Panc1 (cell line): Measurements from ENCODE around the gene FAM184B.

ENCODE experiments used
- POLR2AphosphoS5 ChIP-seq: IDR thresholded peaks from 2 replicates; pipeline ENCODE4 v1.6.1; 2012; ENCODE audit warnings: mild to moderate bottlenecking, low read depth, low read length, moderate library complexity
- TF ChIP-seq, protein P1 (sequence below): fragments of 450-650 bp; IDR thresholded peaks from 2 replicates; pipeline ENCODE4 v1.5.1; 2017; ENCODE audit warnings: mild to moderate bottlenecking

DNA sequence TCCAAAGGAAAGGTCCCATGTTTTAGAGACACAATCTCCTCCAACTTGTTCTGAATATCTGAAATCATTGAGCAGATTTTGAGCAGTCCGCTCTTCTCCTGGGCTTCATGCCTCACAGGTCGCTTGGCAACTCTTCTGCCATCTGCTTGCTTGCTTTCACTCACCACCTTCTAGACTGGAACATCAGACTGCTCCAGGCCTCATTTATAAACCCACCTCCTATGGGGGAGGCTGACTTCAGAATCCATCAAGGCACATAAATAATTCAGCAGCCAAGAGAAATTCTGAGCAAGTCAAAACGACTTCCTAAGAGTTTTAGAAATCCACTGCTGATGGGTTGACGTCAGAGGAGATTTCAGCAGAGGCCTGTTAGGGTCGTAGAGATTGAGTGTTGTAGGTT is 64.1 kb downstream of the FAM184B start:
- TF ChIP-seq, protein P1, sequence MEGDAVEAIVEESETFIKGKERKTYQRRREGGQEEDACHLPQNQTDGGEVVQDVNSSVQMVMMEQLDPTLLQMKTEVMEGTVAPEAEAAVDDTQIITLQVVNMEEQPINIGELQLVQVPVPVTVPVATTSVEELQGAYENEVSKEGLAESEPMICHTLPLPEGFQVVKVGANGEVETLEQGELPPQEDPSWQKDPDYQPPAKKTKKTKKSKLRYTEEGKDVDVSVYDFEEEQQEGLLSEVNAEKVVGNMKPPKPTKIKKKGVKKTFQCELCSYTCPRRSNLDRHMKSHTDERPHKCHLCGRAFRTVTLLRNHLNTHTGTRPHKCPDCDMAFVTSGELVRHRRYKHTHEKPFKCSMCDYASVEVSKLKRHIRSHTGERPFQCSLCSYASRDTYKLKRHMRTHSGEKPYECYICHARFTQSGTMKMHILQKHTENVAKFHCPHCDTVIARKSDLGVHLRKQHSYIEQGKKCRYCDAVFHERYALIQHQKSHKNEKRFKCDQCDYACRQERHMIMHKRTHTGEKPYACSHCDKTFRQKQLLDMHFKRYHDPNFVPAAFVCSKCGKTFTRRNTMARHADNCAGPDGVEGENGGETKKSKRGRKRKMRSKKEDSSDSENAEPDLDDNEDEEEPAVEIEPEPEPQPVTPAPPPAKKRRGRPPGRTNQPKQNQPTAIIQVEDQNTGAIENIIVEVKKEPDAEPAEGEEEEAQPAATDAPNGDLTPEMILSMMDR = no peak
- TF ChIP-seq POLR2AphosphoS5 = no peak
